Activated CD8-positive, alpha-beta T cell treated with anti-CD3 and anti-CD28 coated beads for 36 hours (primary cell): ENCODE results near the gene MRM3. TPM values are rescaled to one million over a fixed set of nuclear protein-coding genes. Genes with fewer than 3 reads are reported as not detected.
"Not testable (repeated sequence)": the region's sequence is repeated elsewhere in the genome, so short reads cannot be mapped to it uniquely, and the experiment has no call there.

Experiments used
- ATAC-seq: fragments of 200-7000 bp; cut with Tn5 transposase; one replicate; pipeline ENCODE4 v1.10.0; 2021; ENCODE audit warnings: mild to moderate bottlenecking, moderate library complexity
- CTCF ChIA-PET: fragments of 350-600 bp; sonication (Branson Sonifier 250); formaldehyde crosslinking; loops from one replicate; lab custom pipeline; 2021; ENCODE audit warnings: antibody characterized with exemption; lab: Charles Lee
- POLR2A ChIA-PET: fragments of 350-600 bp; sonication (Branson Sonifier 250); formaldehyde crosslinking; loops from one replicate; lab custom pipeline; 2021; ENCODE audit warnings: antibody characterized with exemption; lab: Charles Lee
- DNase-seq: peaks from one replicate; pipeline ENCODE4 v3.0.0-alpha.2; 2020
- H3K27ac Mint-ChIP-seq: one replicate; pipeline ENCODE4 v1.8.0; 2021; ENCODE audit warnings: mild to moderate bottlenecking, mixed read lengths
- H3K27me3 Mint-ChIP-seq: one replicate; pipeline ENCODE4 v1.8.0; 2021; ENCODE audit warnings: mixed read lengths
- H3K36me3 Mint-ChIP-seq: one replicate; pipeline ENCODE4 v1.8.0; 2021; ENCODE audit warnings: low read depth, mixed read lengths
- H3K4me1 Mint-ChIP-seq: one replicate; pipeline ENCODE4 v1.8.0; 2021; ENCODE audit warnings: low read depth, mixed read lengths
- H3K4me3 Mint-ChIP-seq: one replicate; pipeline ENCODE4 v1.8.0; 2021; ENCODE audit warnings: mild to moderate bottlenecking, moderate library complexity, mixed read lengths
- H3K9me3 Mint-ChIP-seq: one replicate; pipeline ENCODE4 v1.8.0; 2021; ENCODE audit warnings: mixed read lengths
- CTCF ChIP-seq: fragments of 200-600 bp; IDR thresholded peaks from one replicate; pipeline ENCODE4 v1.8.0; 2022; ENCODE audit warnings: antibody characterized with exemption, mild to moderate bottlenecking
- intact Hi-C: fragments of 100-400 bp; cut with micrococcal nuclease; formaldehyde crosslinking; loops from one replicate; pipeline ENCODE4 v1.10.0; 2022
- total RNA-seq, 2 experiments: library from RNA; stranded (reverse); gene quantifications; one replicate each; pipeline ENCODE4 v1.2.3, GENCODE V29; 2021

The MRM3 gene
- total RNA-seq, 2 experiments from 2014 or later = 35.5 to 36.2 TPM

DNA sequence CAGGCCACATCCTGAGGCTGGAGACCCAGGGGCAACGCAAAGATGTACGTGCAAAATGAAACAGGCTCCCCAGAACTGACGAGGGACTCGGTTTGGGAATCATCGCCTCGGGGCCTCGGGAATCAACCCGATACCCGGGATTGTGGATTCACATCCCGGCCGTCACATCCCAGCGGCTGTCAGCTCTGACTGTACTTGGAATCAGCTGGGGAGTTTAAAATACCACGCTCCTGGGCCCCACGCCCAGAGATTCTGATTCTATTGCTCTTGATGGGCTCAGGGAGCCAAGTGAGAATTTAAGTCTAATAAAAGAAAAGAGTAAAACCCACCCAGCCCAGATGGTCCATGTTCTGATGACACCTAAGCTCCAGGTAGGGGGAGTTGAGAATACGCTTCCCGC lies 42.2 kb downstream of the MRM3 start:
- Mint-ChIP-seq H3K36me3 (no peaks in the 10 kb centered on the region), H3K4me1 (no peaks in the 10 kb centered on the region), H3K4me3 (no peak overlapping the region), H3K27me3 (no peaks in the 10 kb centered on the region), H3K27ac (no peak overlapping the region), H3K9me3 (no peaks in the 10 kb centered on the region)
- no peak for DNase-seq
- ChIA-PET CTCF (interaction anchor here (1.2 kb wide), 1 partner anchor 30 kb away, joined by 3 read pairs; no protein-coding TSS in a partner anchor), POLR2A (no interaction called here)
- no peak for TF ChIP-seq CTCF
- no peak for ATAC-seq
- intact Hi-C loops = no loop called here

DNA sequence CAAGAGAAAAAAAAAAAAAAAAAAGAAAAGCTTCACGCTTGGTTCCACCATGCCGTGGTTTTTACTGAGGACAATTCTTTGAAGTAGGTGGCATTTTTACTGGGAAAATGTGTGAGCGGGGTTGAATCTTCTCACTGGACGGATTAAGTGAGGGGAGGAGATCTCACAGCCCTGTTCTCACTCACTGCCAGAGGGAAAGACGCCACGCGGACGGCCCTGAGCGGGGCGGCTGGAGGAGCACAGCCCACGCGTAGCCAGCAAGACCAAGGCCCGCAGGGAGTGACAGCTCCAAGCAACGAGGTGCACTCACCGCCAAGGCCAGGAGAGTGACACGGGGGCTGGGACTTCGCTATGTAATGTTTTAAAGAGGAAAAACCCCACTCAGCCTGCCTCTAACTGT lies 43.1 kb downstream of the MRM3 start:
- Mint-ChIP-seq H3K27ac (no peak overlapping the region), H3K9me3 (no peaks in the 10 kb centered on the region), H3K36me3 (no peaks in the 10 kb centered on the region), H3K4me3 (no peak overlapping the region), H3K4me1 (no peaks in the 10 kb centered on the region), H3K27me3 (peaks cover 2% of the 10 kb centered on the region)
- intact Hi-C loops = no loop called here
- ChIA-PET CTCF (no interaction called here), POLR2A (no interaction called here)
- DNase-seq (no peak), ATAC-seq (no peak)
- TF ChIP-seq CTCF = no peak

DNA sequence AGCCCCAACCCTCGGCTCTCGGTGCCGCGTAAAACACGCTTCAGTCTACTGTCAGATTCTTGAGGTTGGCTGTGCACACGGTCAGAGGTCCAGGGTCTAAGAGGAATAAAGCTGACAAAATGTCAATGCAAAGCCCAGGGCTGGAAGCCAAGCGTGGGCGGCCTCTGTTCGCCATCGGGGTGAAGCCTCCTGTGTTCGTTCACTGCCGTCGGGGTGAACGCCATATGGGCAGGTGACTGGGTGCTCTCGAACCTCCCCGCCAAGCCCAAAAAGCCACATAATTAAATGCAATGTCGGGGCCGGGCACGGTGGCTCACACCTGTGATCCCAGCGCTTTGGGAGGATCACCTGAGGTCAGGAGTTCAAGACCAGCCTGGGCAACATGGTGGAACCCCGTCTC lies 44.6 kb downstream of the MRM3 start:
- intact Hi-C loops = no loop called here
- no peak for DNase-seq
- peaks cover under 1% of the 10 kb centered on the region for H3K9me3 Mint-ChIP-seq
- no peaks in the 10 kb centered on the region for H3K4me1 Mint-ChIP-seq
- TF ChIP-seq CTCF = no peak
- ChIA-PET POLR2A (no interaction called here), CTCF (no interaction called here)
- no peak overlapping the region for H3K4me3 Mint-ChIP-seq
- H3K27me3 Mint-ChIP-seq = peaks cover 3% of the 10 kb centered on the region
- ATAC-seq = no peak
- no peak overlapping the region for H3K27ac Mint-ChIP-seq
- H3K36me3 Mint-ChIP-seq = no peaks in the 10 kb centered on the region

GRCh38 chr17:828761-829160 lies 46.6 kb downstream of the MRM3 start:
- TF ChIP-seq CTCF = no peak
- POLR2A ChIA-PET = no interaction called here
- H3K4me1 Mint-ChIP-seq = no peaks in the 10 kb centered on the region
- CTCF ChIA-PET = no interaction called here
- no peaks in the 10 kb centered on the region for H3K36me3 Mint-ChIP-seq
- DNase-seq (no peak), ATAC-seq (no peak)
- H3K27ac Mint-ChIP-seq = no peak overlapping the region
- peaks cover 2% of the 10 kb centered on the region for H3K9me3 Mint-ChIP-seq
- H3K27me3 Mint-ChIP-seq = peaks cover 3% of the 10 kb centered on the region
- intact Hi-C loops = no loop called here
- no peak overlapping the region for H3K4me3 Mint-ChIP-seq

DNA sequence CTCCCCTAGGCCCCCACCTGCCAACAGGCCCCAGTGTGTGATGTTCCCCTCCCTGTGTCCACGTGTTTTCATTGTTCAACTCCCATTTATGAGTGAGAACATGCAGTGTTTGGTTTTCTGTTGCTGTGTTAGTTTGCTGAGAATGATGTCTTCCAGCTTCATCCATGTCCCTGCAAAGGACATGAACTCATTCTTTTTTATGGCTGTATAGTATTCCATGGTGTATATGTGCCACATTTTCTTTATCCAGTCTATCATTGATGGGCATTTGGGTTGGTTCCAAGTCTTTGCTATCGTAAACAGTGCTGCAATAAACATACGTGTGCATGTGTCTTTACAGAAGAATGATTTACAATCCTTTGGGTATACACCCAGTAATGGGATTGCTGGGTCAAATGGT lies 47.5 kb downstream of the MRM3 start:
- H3K9me3 Mint-ChIP-seq, H3K27ac Mint-ChIP-seq, ATAC-seq, H3K27me3 Mint-ChIP-seq, DNase-seq, H3K36me3 Mint-ChIP-seq, H3K4me1 Mint-ChIP-seq, CTCF ChIA-PET, H3K4me3 Mint-ChIP-seq, intact Hi-C loops: not testable (repeated sequence)
- POLR2A ChIA-PET = interaction anchor here (0.8 kb wide), 1 partner anchor 62 kb away, joined by 3 read pairs; no protein-coding TSS in a partner anchor

GRCh38 chr17:830381-830780 lies 48.2 kb downstream of the MRM3 start:
- Mint-ChIP-seq H3K27ac (no peak overlapping the region), H3K4me3 (no peak overlapping the region), H3K27me3 (peaks cover 3% of the 10 kb centered on the region), H3K9me3 (peaks cover 2% of the 10 kb centered on the region), H3K4me1 (no peaks in the 10 kb centered on the region), H3K36me3 (no peaks in the 10 kb centered on the region)
- TF ChIP-seq CTCF = no peak
- CTCF ChIA-PET = no interaction called here
- intact Hi-C loops = no loop called here
- ATAC-seq (no peak), DNase-seq (no peak)
- POLR2A ChIA-PET = interaction anchor here (0.8 kb wide), 1 partner anchor 61 kb away, joined by 3 read pairs; no protein-coding TSS in a partner anchor
